A549 treated with AZD9567 at 1 μM for 4 hours (cell line): ENCODE data around the gene REST. TPM values are rescaled to one million over a fixed set of nuclear protein-coding genes. Genes with fewer than 3 reads are reported as not detected.

ENCODE experiments used
- total RNA-seq: library from RNA; stranded (reverse); fragments of 200-300 nt; extraction: Qiagen RNA extraction; gene quantifications from 5 replicates; pipeline ENCODE4 v1.2.3, GENCODE V29; 2022; ENCODE audit not compliant: insufficient read depth

The REST gene
- 7.3 to 12.0 TPM (median 8.4 TPM) in 5 replicates for total RNA-seq

GRCh38 chr4:56907489-56908205 is at the start of gene REST:
TSS of gene REST (plus strand) at chr4:56907900. CDS start at chr4:56910639, 2,739 bp downstream.

GRCh38 chr4:56977321-56978012 is 69.8 kb downstream of the REST start, which contains the start of gene NOA1:
TSS of gene NOA1 (minus strand) at chr4:56977606. CDS start at chr4:56977585, 21 bp downstream.

DNA sequence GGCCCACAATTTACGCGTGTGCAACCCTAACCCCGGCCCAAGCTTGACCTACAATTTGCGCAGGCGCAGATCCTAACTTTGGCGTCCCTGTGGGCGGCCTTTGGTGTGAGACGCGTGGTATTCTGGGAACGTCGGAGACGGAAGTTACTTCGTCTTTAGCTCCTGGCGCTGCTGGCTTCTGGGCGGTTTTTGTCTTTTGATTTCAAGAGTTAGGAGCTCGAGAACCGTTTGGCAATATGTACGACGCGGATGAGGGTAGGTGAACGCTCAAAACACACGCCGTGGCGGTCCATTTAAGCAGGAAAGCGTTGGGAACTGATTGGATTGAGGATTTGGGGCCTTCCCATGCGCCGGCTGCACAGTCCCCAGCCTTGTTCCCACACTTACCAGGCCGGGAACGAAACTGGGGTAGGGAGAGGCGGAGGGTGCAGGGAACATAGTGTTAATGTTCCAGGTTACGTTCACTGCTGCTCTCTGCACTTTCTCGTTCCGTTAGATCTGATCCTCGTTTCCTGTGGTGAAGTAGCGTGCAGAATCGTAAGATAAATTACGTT is 71.1 kb downstream of the REST start, which contains the start of gene POLR2B:
Gene POLR2B, plus strand, starts transcription at position 147 of the 554 bp plus-strand sequence. Its CDS starts 90 bp downstream, at position 237.

Other genes starting within 250 kb of the REST start
- gene HOPX, start 226.6 kb upstream of the REST start, total RNA-seq: not detected in 5 replicates
- 0.16 TPM in 1 of 5 replicates, not detected in the others for gene SPINK2, start 86.2 kb upstream of the REST start, total RNA-seq
- gene NOA1, start 69.7 kb downstream of the REST start, total RNA-seq: 16.5 to 17.7 TPM (median 17.5 TPM) in 5 replicates
- gene POLR2B, start 71.0 kb downstream of the REST start, total RNA-seq: 62.7 to 86.0 TPM (median 67.9 TPM) in 5 replicates
- gene IGFBP7, start 202.5 kb downstream of the REST start, total RNA-seq: 196 to 351 TPM (median 253 TPM) in 5 replicates